Measurements from ENCODE around the gene LAMA3.

- TF ChIP-seq CTCF (IDR thresholded peaks at IDR 0.05; ENCODE audit: extremely low read depth in 1 of 2, insufficient read depth in 1 of 2, low read depth in 1 of 2, low read length in 2 of 2) (no peak), POLR2A (IDR thresholded peaks at IDR 0.05; ENCODE audit: low read depth, low read length) (no peak), POLR2AphosphoS5 (IDR thresholded peaks at IDR 0.05; ENCODE audit: insufficient read depth, low read depth, low read length) (no peak), EZH2 (IDR thresholded peaks at IDR 0.05; ENCODE audit: borderline replicate concordance, low read depth, low read length, severe bottlenecking) (no peak), JUN (IDR thresholded peaks at IDR 0.05; ENCODE audit: borderline replicate concordance, insufficient read depth, insufficient read length, low read depth) (no peak), MAX (IDR thresholded peaks at IDR 0.05; ENCODE audit: insufficient read depth, insufficient read length) (no peak), MYC (IDR thresholded peaks at IDR 0.05; ENCODE audit: low read depth, low read length) (no peak)
These were observed 188.1 kb downstream of the LAMA3 start for GRCh38 chr18:23877371-23877770.

All from endothelial cell of umbilical vein (primary cell).